GM12878 (cell line): ENCODE measurements around the gene NDUFB1. TPM values are rescaled to one million over a fixed set of nuclear protein-coding genes. Genes with fewer than 3 reads are reported as not detected.

Source experiments
- CUX1 ChIP-seq: IDR thresholded peaks from 2 replicates; pipeline ENCODE4 v1.6.1; 2012; ENCODE audit warnings: improper control_type of control experiment, low read depth, low read length; ENCODE audit not compliant: insufficient replicate concordance
- EED ChIP-seq: sonication (generic); IDR thresholded peaks from 2 replicates; pipeline ENCODE4 v1.6.1; 2016; ENCODE audit warnings: antibody characterized with exemption, low read depth
- HDAC6 ChIP-seq: fragments of 200-600 bp; sonication (generic); IDR thresholded peaks from one replicate; pipeline ENCODE4 v1.8.0; 2017; ENCODE audit warnings: antibody characterized with exemption; ENCODE audit not compliant: unreplicated experiment
- MAX ChIP-seq: IDR thresholded peaks from 2 replicates; pipeline ENCODE4 v1.6.1; 2012; ENCODE audit warnings: low read depth, low read length, improper control_type of control experiment
- MEF2A ChIP-seq: IDR thresholded peaks from 2 replicates; pipeline ENCODE4 v1.6.1; 2011; ENCODE audit warnings: low read depth, mild to moderate bottlenecking, low read length, moderate library complexity; ENCODE audit not compliant: insufficient read depth
- MYC ChIP-seq: IDR thresholded peaks from 2 replicates; pipeline ENCODE4 v1.6.1; 2011; ENCODE audit warnings: mild to moderate bottlenecking, low read length, moderate library complexity, inconsistent platforms; ENCODE audit not compliant: insufficient read depth, insufficient replicate concordance, insufficient read length, severe bottlenecking
- NKRF ChIP-seq: fragments of 450-650 bp; conservative IDR thresholded peaks from 2 replicates; pipeline ENCODE4 v1.6.1; 2017; ENCODE audit warnings: mild to moderate bottlenecking, moderate library complexity
- RB1 ChIP-seq: fragments of 450-650 bp; formaldehyde crosslinking; IDR thresholded peaks from 2 replicates; pipeline ENCODE4 v1.6.1; 2017; ENCODE audit warnings: mild to moderate bottlenecking, borderline replicate concordance
- RCOR1 ChIP-seq: conservative IDR thresholded peaks from 2 replicates; pipeline ENCODE4 v1.6.1; 2012; ENCODE audit warnings: low read depth, low read length, improper control_type of control experiment
- RFX5 ChIP-seq: IDR thresholded peaks from 2 replicates; pipeline ENCODE4 v1.6.1; 2011; ENCODE audit warnings: low read depth, low read length, improper control_type of control experiment
- RUNX3 ChIP-seq: IDR thresholded peaks from 2 replicates; pipeline ENCODE4 v1.6.1; 2012; ENCODE audit warnings: low read length, inconsistent platforms
- SUZ12 ChIP-seq: fragments of 200-600 bp; sonication (generic); IDR thresholded peaks from one replicate; pipeline ENCODE4 v1.6.1; 2018; ENCODE audit warnings: antibody characterized with exemption, mild to moderate bottlenecking; ENCODE audit not compliant: unreplicated experiment
- ZBED1 ChIP-seq: IDR thresholded peaks from 2 replicates; pipeline ENCODE4 v1.6.1; 2016; ENCODE audit warnings: borderline replicate concordance
- ZNF622 ChIP-seq: fragments of 450-650 bp; IDR thresholded peaks from 2 replicates; pipeline ENCODE4 v1.6.1; 2017; ENCODE audit warnings: mild to moderate bottlenecking, inconsistent platforms
- polyA plus RNA-seq, 11 experiments: library from polyadenylated mRNA; depleted of rRNA in 4 of 11; unstranded in 6 of 11; stranded (reverse) in 5 of 11; fragments of >200 nt; fragmentation: Nextera tagmentation in 4 of 11; fragmentation: Illumina TruSeq in 1 of 11; extraction: Ambion mirVana in 4 of 11; extraction: Trizol in 1 of 11; gene quantifications; 1 replicate in 1 of 11; 2 replicates in 10 of 11; pipeline versions ENCODE4 v1.2.1 to v1.2.3, GENCODE V29; 2011 to 2016; ENCODE audit warnings: inconsistent platforms in 2 of 11, missing spikeins in 2 of 11, low read depth in 1 of 11
- total RNA-seq, 4 experiments: library from RNA; depleted of rRNA in 3 of 4; stranded (reverse); fragments of >200 nt in 3 of 4; fragmentation: Illumina TruSeq in 1 of 4; extraction: Trizol in 1 of 4; gene quantifications; 2 replicates each; pipeline versions ENCODE4 v1.2.1 to v1.2.3, GENCODE V29; 2013 to 2021
- TF ChIP-seq, protein P1 (sequence below): IDR thresholded peaks from 2 replicates; pipeline ENCODE4 v1.6.1; 2011; ENCODE audit warnings: mild to moderate bottlenecking, low read depth, low read length, moderate library complexity; ENCODE audit not compliant: insufficient replicate concordance
- TF ChIP-seq, protein P2 (sequence below): fragments of 450-650 bp; IDR thresholded peaks from 2 replicates; pipeline ENCODE4 v1.6.1; 2018; ENCODE audit warnings: borderline replicate concordance, mild to moderate bottlenecking; ENCODE audit not compliant: partially characterized antibody
- TF ChIP-seq, protein P3 (sequence below): IDR thresholded peaks from 2 replicates; pipeline ENCODE4 v1.6.1; 2011; ENCODE audit warnings: low read depth, mild to moderate bottlenecking, low read length, moderate library complexity, borderline replicate concordance; ENCODE audit errors: extremely low read depth

NDUFB1 gene
- total and polyA plus RNA-seq, 10 of the 15 experiments (the other 5 are each of a cell fraction or from before 2014, with no cell fraction given): 132 to 919 (median 561) TPM

DNA sequence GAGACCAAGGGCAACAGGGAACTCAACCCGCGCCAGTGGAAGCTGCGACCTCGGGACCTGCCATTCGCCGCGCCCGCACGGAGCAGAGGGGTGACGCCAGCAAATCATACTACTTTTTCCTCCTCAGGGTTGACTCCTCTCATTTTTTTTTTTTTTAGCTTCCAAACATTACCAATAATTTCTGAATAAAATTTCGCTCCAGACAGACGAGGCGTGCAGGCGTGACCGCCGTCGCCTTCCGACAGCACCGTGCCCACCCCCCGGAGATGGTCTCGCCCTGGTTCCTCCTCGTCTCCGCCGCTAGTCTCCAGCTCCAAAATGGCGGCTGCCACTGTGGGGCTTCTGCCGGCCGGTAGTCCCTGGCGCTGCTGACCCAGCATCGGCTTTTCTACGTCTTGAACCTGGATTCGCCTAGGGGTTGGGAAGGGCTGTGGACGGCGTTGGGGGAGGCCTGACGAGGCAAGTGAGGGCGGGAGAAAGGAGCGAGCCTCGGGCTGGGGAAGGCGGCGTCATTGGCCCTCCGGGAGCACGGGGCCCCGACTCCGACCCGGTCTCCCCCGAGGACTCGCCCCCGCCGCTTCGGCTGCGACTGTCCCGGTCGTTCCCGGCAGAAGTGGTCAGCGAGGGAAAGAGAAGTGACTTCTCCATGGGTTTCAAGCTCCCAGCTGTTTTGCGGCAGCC is at the start of gene NDUFB1, which contains the start of gene CPSF2 (continued):
- TF ChIP-seq EED (peak; percentile 40; the same call in 1 of the 2 replicates), SUZ12 (no peak), NKRF (peak; percentile 86), MAX (peak; percentile 41; the same call in 1 of the 2 replicates), ZNF622 (no peak), CUX1 (no peak), MYC (no peak), RFX5 (peak; percentile 54; the same call in 1 of the 2 replicates), RCOR1 (no peak; the same call in 1 of the 2 replicates), ZBED1 (no peak), RUNX3 (peak; percentile 43; the same call in 1 of the 2 replicates), HDAC6 (no peak), RB1 (peak; percentile 69; the same call in 1 of the 2 replicates), MEF2A (no peak)
- TF ChIP-seq, protein P1, sequence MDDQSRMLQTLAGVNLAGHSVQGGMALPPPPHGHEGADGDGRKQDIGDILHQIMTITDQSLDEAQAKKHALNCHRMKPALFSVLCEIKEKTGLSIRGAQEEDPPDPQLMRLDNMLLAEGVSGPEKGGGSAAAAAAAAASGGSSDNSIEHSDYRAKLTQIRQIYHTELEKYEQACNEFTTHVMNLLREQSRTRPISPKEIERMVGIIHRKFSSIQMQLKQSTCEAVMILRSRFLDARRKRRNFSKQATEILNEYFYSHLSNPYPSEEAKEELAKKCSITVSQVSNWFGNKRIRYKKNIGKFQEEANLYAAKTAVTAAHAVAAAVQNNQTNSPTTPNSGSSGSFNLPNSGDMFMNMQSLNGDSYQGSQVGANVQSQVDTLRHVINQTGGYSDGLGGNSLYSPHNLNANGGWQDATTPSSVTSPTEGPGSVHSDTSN: no peak
- TF ChIP-seq, protein P2, sequence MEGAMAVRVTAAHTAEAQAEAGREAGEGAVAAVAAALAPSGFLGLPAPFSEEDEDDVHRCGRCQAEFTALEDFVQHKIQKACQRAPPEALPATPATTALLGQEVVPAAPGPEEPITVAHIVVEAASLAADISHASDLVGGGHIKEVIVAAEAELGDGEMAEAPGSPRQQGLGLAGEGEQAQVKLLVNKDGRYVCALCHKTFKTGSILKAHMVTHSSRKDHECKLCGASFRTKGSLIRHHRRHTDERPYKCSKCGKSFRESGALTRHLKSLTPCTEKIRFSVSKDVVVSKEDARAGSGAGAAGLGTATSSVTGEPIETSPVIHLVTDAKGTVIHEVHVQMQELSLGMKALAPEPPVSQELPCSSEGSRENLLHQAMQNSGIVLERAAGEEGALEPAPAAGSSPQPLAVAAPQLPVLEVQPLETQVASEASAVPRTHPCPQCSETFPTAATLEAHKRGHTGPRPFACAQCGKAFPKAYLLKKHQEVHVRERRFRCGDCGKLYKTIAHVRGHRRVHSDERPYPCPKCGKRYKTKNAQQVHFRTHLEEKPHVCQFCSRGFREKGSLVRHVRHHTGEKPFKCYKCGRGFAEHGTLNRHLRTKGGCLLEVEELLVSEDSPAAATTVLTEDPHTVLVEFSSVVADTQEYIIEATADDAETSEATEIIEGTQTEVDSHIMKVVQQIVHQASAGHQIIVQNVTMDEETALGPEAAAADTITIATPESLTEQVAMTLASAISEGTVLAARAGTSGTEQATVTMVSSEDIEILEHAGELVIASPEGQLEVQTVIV: peak; percentile 96
- TF ChIP-seq, protein P3, sequence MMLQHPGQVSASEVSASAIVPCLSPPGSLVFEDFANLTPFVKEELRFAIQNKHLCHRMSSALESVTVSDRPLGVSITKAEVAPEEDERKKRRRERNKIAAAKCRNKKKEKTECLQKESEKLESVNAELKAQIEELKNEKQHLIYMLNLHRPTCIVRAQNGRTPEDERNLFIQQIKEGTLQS: no peak
